GM06990 (cell line): ENCODE results near the gene PRR7.
"Not testable (repeated sequence)": the region's sequence is repeated elsewhere in the genome, so short reads cannot be mapped to it uniquely, and the experiment has no call there.

Experiments used
- DNase-seq: peaks from one replicate; pipeline ENCODE4 v3.0.0-alpha.2; 2011; ENCODE audit not compliant: insufficient read length; ENCODE audit errors: extremely low read depth
- H3K27me3 ChIP-seq: replicated peaks from 2 replicates; pipeline ENCODE4 v1.6.0; 2011; ENCODE audit warnings: low read length; ENCODE audit not compliant: control insufficient read depth, insufficient read depth
- H3K36me3 ChIP-seq: 2 replicates; pipeline ENCODE4 v1.5.1; 2011; ENCODE audit warnings: low read length; ENCODE audit not compliant: control insufficient read depth, insufficient read depth
- H3K4me3 ChIP-seq: replicated peaks from 2 replicates; pipeline ENCODE4 v1.5.1; 2011; ENCODE audit warnings: low read depth, mild to moderate bottlenecking, control low read depth, low read length
- CTCF ChIP-seq: IDR thresholded peaks from 2 replicates; pipeline ENCODE4 v1.5.1; 2011; ENCODE audit warnings: low read length, control low read depth, mild to moderate bottlenecking, inconsistent platforms; ENCODE audit not compliant: insufficient read depth, poor library complexity, severe bottlenecking

Gene PRR7

GRCh38 chr5:177410575-177410974, 36.0 kb upstream of the PRR7 start:
- H3K4me3 ChIP-seq = no peak overlapping the region
- H3K27me3 ChIP-seq = no peaks in the 10 kb centered on the region
- no peaks in the 10 kb centered on the region for H3K36me3 ChIP-seq
- DNase-seq = no peak
- no peak for TF ChIP-seq CTCF

GRCh38 chr5:177412603-177413233, 33.9 kb upstream of the PRR7 start:
- TF ChIP-seq CTCF = no peak
- Histone ChIP-seq H3K27me3 (no peaks in the 10 kb centered on the region), H3K4me3 (no peak overlapping the region; the same call in 1 of the 2 replicates), H3K36me3 (no peaks in the 10 kb centered on the region)
- DNase-seq = peak; percentile 75

GRCh38 chr5:177414481-177414880, 32.1 kb upstream of the PRR7 start:
- no peak for DNase-seq
- Histone ChIP-seq H3K4me3 (no peak overlapping the region), H3K36me3 (no peaks in the 10 kb centered on the region), H3K27me3 (no peaks in the 10 kb centered on the region)
- TF ChIP-seq CTCF = no peak

GRCh38 chr5:177417081-177417480, 29.5 kb upstream of the PRR7 start:
- DNase-seq, H3K27me3 ChIP-seq, H3K4me3 ChIP-seq, H3K36me3 ChIP-seq: not testable (repeated sequence)

GRCh38 chr5:177419046-177419445, 27.6 kb upstream of the PRR7 start:
- no peak overlapping the region for H3K4me3 ChIP-seq
- H3K36me3 ChIP-seq = no peaks in the 10 kb centered on the region
- DNase-seq = no peak
- H3K27me3 ChIP-seq = no peaks in the 10 kb centered on the region
- no peak for TF ChIP-seq CTCF

- H3K36me3 ChIP-seq, H3K27me3 ChIP-seq, H3K4me3 ChIP-seq, DNase-seq: not testable (repeated sequence)
Measured at GRCh38 chr5:177420472-177420871, 26.1 kb upstream of the PRR7 start.
